ENCODE data around the gene PELI2. TPM values are rescaled to one million over a fixed set of nuclear protein-coding genes. Genes with fewer than 3 reads are reported as not detected.

Gene PELI2
- total RNA-seq, 1 experiment from 2014 or later: 2.0 TPM

GRCh38 chr14:56088941-56089340 lies 29.3 kb upstream of the PELI2 start:
- no peak overlapping the region for H3K9ac ChIP-seq (ENCODE audit: low read length)
- ChIA-PET CTCF (no interaction called here), POLR2A (no interaction called here), RAD21 (ENCODE audit: low non-redundant PET in 1 of 2, low total read pairs in 2 of 2, uncharacterized antibody in 2 of 2, unreplicated experiment in 2 of 2) (no interaction called here)
- H4K20me1 ChIP-seq (ENCODE audit: insufficient read depth): no peaks in the 10 kb centered on the region
- no peaks in the 10 kb centered on the region for H3K9me2 ChIP-seq (ENCODE audit: insufficient read depth)
- TF ChIP-seq TCF7L2 (IDR thresholded peaks at IDR 0.05; ENCODE audit: borderline replicate concordance, extremely low read depth, insufficient read depth, insufficient read length): no peak
- no TSS peak for BruUV-seq (replicated peaks)
- intact Hi-C loops (cut with micrococcal nuclease): no loop called here
- no peak overlapping the region for H3K4me2 ChIP-seq (ENCODE audit: low read length)
- H3K4me3 ChIP-seq (replicated peaks in 1 of 2; ENCODE audit: low read depth in 1 of 2, low read length in 2 of 2): no peak overlapping the region
- peaks cover 48% of the 10 kb centered on the region for H3K27me3 ChIP-seq (ENCODE audit: insufficient read depth, low read length)
- H2AFZ ChIP-seq (ENCODE audit: low read depth, low read length, poor library complexity, severe bottlenecking): no peak overlapping the region
- no peaks in the 10 kb centered on the region for H3K36me3 ChIP-seq (ENCODE audit: control insufficient read depth in 1 of 2, insufficient read depth in 2 of 2, low read length in 2 of 2)
- no peak for DNase-seq (ENCODE audit: low read depth, low spot score)
- no peak overlapping the region for H3K27ac ChIP-seq (ENCODE audit: low read depth, low read length)
- no peak for ATAC-seq
- H3K79me2 ChIP-seq (ENCODE audit: insufficient read depth, low read length): no peaks in the 10 kb centered on the region
- no peaks in the 10 kb centered on the region for H3K9me3 ChIP-seq (ENCODE audit: control insufficient read depth in 1 of 2, insufficient read depth in 1 of 2, low read depth in 1 of 2, low read length in 2 of 2)
- no peaks in the 10 kb centered on the region for H3K4me1 ChIP-seq (ENCODE audit: control insufficient read depth in 1 of 2, insufficient read depth in 2 of 2, low read length in 2 of 2)

- CTCF ChIA-PET: no interaction called here
- Histone ChIP-seq H3K4me2 (ENCODE audit: low read length) (no peak overlapping the region), H3K9me2 (ENCODE audit: insufficient read depth) (no peaks in the 10 kb centered on the region), H3K9me3 (ENCODE audit: control insufficient read depth in 1 of 2, insufficient read depth in 1 of 2, low read depth in 1 of 2, low read length in 2 of 2) (no peaks in the 10 kb centered on the region), H3K36me3 (ENCODE audit: control insufficient read depth in 1 of 2, insufficient read depth in 2 of 2, low read length in 2 of 2) (no peaks in the 10 kb centered on the region), H3K27me3 (ENCODE audit: insufficient read depth, low read length) (peaks cover 50% of the 10 kb centered on the region), H3K4me1 (ENCODE audit: control insufficient read depth in 1 of 2, insufficient read depth in 2 of 2, low read length in 2 of 2) (no peaks in the 10 kb centered on the region), H4K20me1 (ENCODE audit: insufficient read depth) (no peaks in the 10 kb centered on the region), H3K27ac (ENCODE audit: low read depth, low read length) (no peak overlapping the region), H3K4me3 (replicated peaks in 1 of 2; ENCODE audit: low read depth in 1 of 2, low read length in 2 of 2) (no peak overlapping the region), H3K9ac (ENCODE audit: low read length) (no peak overlapping the region), H3K79me2 (ENCODE audit: insufficient read depth, low read length) (no peaks in the 10 kb centered on the region), H2AFZ (ENCODE audit: low read depth, low read length, poor library complexity, severe bottlenecking) (no peak overlapping the region)
- ATAC-seq (no peak), DNase-seq (ENCODE audit: low read depth, low spot score) (no peak)
- POLR2A ChIA-PET: no interaction called here
- RAD21 ChIA-PET (ENCODE audit: low non-redundant PET in 1 of 2, low total read pairs in 2 of 2, uncharacterized antibody in 2 of 2, unreplicated experiment in 2 of 2): no interaction called here
- TF ChIP-seq FOSL1 (IDR thresholded peaks at IDR 0.05; ENCODE audit: low read depth) (no peak), ZNF274 (IDR thresholded peaks at IDR 0.05; ENCODE audit: low read depth, low read length) (no peak), TCF7L2 (IDR thresholded peaks at IDR 0.05; ENCODE audit: borderline replicate concordance, extremely low read depth, insufficient read depth, insufficient read length) (no peak), YY1 (IDR thresholded peaks at IDR 0.05; ENCODE audit: extremely low read depth, insufficient replicate concordance, low read depth, low read length) (no peak), SP1 (IDR thresholded peaks at IDR 0.05; ENCODE audit: low read depth) (no peak), CTCF (IDR thresholded peaks at IDR 0.05 in 2 of 3, conservative IDR thresholded peaks at IDR 0.05 in 1 of 3; ENCODE audit: borderline replicate concordance in 1 of 3, insufficient read depth in 1 of 3, low read depth in 2 of 3, low read length in 2 of 3) (no peak), REST (IDR thresholded peaks at IDR 0.05; ENCODE audit: low read depth) (no peak), MAX (IDR thresholded peaks at IDR 0.05) (no peak), EZH2phosphoT487 (IDR thresholded peaks at IDR 0.05; ENCODE audit: borderline replicate concordance) (no peak), EGR1 (IDR thresholded peaks at IDR 0.05; ENCODE audit: low read depth) (no peak), ZBTB33 (IDR thresholded peaks at IDR 0.05; ENCODE audit: extremely low read depth, insufficient replicate concordance, low read length) (no peak), JUND (IDR thresholded peaks at IDR 0.05) (no peak), POLR2A (IDR thresholded peaks at IDR 0.05; ENCODE audit: borderline replicate concordance, extremely low read depth, insufficient read depth, insufficient read length) (no peak)
- intact Hi-C loops (cut with micrococcal nuclease): no loop called here
- no TSS peak for BruUV-seq (replicated peaks)
These were observed 25.4 kb upstream of the PELI2 start for GRCh38 chr14:56092763-56093162.
